Dedifferentiated amniotic fluid mesenchymal stem cell (primary cell): ENCODE data around the gene SEL1L3.
"Not testable (repeated sequence)": the region's sequence is repeated elsewhere in the genome, so short reads cannot be mapped to it uniquely, and the experiment has no call there.

Source experiments
- DNase-seq: peaks from one replicate; pipeline ENCODE4 v3.0.0-alpha.2; 2016; ENCODE audit errors: extremely low spot score

The SEL1L3 gene

DNA sequence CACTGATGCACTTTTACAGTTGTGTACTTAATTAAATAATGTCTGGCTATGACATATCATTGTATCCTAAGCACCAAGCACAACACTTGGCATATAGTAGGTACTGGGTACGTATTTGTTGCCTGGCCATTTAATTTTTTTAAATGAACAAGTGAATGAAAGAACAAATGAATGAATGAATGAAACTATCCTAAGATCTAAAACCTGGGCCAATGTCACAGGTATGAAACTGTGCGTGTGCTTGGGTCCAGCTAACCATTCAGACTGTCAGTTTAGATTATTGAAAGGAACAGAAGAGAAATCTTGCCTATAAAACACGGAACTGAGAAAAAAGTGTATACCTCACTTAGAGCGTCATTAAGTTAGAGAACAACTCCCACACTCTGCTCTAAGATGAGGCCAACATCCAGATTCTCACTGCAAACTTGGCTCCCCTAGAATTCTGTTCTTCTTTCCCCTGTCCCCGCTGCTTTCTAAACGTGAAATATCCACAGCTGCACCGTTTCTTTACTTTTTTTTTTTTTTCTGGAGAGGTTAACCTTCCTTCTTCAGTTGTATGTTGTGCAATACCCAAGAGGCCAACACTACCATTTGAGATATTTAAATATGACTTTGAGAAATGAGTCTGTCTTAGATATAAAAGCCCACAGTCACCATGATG, 17.3 kb upstream of the SEL1L3 start:
- no peak for DNase-seq

GRCh38 chr4:25879587-25879986, 16.8 kb upstream of the SEL1L3 start:
- no peak for DNase-seq

GRCh38 chr4:25879091-25879584, 16.4 kb upstream of the SEL1L3 start:
- DNase-seq: no peak

DNA sequence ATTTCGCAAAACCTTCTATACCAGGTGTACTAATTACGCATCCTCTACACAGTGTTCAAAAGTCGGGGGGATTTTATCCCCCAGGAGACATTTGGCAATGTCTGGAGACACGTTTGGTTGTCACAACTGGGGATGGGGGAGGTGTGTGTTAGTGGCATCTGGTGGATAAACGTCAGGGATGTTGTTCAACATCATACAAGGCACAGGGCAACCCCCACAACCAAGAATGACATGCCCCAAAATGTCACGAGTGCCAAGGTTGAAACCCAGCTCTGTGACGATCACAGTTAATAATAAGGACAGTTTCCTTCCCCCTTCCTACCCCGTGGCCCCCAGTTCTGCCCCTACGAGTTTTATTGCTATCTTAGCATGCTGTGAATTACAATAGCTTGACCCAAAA, 15.9 kb upstream of the SEL1L3 start:
- no peak for DNase-seq

- no peak for DNase-seq
Observed at GRCh38 chr4:25875281-25875745, 12.5 kb upstream of the SEL1L3 start.

- DNase-seq: no peak
Observed at GRCh38 chr4:25874655-25875054, 11.9 kb upstream of the SEL1L3 start.

- DNase-seq: no peak
Observed at GRCh38 chr4:25873632-25874129, 10.9 kb upstream of the SEL1L3 start.

DNA sequence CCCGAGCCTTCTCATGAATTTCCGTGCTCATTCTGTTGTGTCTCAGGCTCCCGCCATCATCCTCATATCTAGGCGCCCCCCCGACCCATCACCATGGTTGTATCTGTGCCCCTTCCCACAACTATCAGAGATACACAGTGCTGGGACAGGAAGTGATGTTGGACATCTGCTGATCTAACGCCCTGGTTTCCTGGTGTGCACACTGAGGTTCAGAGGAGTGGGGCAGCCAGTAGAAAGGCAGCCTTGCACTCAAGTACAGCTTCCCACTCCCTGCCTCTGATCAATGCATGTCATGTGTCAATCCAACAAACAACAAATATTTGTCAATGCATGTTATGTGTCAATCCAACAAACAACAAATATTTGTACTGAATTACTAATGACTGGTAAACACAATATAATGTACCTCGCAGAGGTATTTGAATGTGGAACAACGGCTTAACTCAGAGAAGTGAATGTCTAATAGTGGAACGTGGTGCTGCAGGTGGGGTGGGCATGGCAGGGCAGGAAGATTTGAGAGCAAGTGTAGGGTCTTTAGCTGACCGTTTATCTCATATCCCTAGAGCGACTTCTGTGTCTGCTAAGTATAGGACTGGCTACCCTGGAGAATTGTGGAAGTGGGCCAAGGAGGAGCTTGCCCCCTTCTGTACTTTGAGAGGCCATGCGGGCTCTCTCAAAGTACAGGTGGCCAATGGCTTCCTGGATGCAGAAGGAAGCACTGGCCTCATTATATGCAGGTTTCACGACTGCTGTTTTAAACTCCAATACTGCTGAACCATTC, 10.3 kb upstream of the SEL1L3 start:
- DNase-seq: no peak

DNA sequence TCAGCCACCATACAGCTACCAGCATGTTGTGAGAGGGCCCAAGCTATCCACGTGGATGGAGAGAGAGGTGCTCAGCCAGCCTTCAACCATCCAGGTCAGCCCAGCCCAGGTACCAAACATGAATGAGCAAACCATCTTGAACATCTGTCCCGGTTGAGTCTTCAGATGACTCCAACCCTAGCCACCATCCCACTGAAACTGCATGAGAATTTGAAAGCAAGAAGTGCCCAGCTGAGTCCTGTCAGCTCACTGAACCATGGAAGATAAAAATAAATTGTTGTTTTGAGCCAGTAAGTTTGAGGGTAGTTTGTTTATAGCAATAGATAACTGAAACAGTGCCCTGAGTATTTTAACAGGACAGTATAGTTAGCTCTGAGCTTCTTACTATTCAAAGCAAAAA, 7.3 kb upstream of the SEL1L3 start:
- no peak for DNase-seq

GRCh38 chr4:25867781-25868294, 5.0 kb upstream of the SEL1L3 start:
- DNase-seq: no peak

DNA sequence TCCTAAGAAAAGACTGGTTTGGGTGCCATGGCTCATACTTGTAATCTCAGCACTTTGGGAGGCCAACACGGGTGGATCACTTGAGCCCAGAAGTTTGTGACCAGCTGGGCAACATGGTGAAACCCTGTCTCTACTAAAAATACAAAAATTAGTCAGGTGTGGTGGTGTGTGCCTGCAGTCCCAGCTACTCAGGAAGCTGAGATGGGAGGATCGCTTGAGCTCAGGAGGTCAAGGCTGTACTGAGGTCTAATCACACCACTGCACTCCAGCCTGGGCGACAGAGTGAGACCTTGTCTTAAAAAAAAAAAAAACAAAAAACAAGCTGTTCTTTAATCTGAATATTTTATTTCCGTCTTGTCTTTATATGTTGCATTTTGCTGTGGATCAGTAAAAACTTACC, 3.6 kb upstream of the SEL1L3 start:
- DNase-seq: not testable (repeated sequence)

- no peak for DNase-seq
Observed at GRCh38 chr4:25865586-25865985, 2.8 kb upstream of the SEL1L3 start.

DNA sequence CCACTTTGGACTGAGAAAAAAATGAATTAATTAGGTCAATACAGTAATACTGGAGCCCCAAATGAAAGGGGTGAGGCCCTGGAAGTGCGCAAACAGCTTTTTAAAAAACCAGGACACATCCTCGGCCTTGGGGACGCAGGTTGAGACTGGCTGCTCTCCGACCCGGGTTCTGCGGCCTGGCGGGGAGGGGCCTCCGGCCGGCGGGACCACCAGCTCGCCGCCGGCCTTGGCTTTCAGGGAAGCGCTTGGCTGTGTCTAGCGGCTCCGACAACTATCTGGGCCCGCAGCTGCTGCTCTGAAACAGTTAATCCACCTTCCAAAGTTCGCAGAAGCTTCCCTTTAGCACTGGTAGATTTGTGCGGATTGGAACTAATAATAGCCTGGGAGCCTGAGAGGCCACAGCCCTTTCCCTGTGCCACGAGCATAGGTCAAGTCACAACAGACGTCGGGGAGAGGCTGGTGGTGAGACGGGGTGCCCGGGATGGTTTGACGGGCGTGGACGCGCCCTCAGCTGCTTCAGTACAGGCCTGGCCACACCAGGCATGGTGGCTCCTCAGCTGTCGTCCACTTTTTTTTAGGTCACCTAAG, 1.1 kb upstream of the SEL1L3 start:
- DNase-seq: no peak

- no peak for DNase-seq
Observed at GRCh38 chr4:25863347-25863784, 578 bp upstream of the SEL1L3 start.

- no peak for DNase-seq
Observed at GRCh38 chr4:25861951-25862410, 807 bp downstream of the SEL1L3 start.

DNA sequence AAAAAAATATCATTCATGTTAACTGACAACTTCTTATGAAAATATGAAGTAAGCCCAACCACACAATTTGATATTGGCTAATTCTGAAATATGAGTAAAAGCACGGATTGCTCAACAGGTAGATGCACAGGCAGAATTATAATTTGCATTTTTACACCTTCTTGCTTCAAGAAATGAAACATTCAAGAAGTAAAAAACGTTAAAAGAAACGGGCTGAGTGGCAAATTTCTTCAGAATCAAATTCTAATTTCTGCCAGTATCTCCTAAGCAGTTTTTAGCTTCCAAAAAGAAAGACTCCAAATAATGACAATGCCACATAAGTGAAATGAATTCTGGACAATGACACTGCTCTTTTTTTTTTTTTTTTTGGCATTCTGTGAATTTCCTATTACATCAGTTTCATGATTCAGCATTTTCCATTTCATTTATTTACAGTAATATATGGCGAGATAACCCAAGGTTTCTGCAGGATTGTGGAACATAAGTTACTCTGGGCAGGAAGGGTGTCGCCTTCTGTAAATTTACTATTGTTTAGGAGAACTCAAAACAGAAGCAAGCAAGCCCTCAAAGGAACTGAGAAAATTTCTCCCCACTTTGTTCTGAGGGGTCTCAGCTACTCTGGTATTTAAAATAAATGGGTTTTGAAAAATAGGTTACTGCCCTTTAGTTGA, 1.4 kb downstream of the SEL1L3 start:
- peak; percentile 54 for DNase-seq

DNA sequence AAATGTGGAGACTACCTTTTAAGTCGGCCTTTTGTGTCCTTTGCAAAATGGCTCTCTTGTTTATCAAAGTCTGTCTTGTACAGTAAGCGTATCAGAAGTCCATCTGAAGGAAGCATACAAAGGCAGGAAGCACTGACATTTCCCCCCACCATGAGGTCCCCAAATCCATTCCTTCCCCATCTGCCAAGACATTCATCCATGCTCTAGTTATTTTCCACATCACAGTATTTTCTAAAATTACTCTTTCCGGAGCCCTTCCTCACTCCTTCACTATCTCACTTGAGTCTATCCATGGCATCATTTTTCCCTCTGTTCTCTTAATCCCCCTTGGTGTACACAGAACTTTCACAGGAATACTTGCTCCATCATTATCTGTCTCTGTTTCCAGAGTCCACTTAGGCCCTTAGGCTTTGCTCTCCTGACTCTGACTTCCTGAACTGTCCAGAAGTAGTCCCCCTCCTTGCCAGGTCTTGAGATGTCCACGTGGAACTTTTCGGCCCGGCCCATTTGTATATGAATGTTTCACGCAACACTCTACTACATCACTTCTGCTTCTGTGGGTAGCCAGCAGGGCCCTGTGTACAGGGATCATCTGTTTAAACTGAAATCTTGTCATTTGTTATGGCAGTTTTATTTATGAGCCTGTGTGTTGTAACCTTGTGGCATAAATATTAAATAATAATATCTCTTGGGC, 2.1 kb downstream of the SEL1L3 start:
- DNase-seq: no peak

- DNase-seq: no peak
Observed at GRCh38 chr4:25859429-25860148, 3.2 kb downstream of the SEL1L3 start.

- no peak for DNase-seq
Observed at GRCh38 chr4:25857851-25858400, 4.9 kb downstream of the SEL1L3 start.

DNA sequence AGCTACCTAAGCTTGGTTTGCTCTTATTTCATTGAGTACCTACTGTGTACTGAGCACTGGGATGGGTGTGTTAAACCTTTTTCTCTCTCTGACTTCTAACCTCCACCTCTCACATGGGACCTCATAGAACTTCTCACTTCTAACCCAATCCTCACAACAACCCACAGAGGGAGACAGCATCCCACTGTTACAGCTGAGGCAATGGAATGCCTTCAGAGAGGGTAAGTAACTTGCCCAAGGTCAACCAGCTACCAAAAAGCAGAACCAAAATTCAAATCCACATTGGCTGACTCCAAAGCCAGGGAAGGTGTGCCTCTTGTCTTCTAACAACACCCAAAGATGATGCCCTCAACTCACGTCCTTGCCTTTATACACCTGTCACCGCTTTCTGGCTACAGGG, 5.4 kb downstream of the SEL1L3 start:
- DNase-seq: no peak
